ENCODE measurements around the gene MKRN1. TPM values are rescaled to one million over a fixed set of nuclear protein-coding genes. Genes with fewer than 3 reads are reported as not detected.
A peak's percentile ranks its signal among the peaks of the same experiment; 100 is the strongest.
"Not testable (repeated sequence)": the region's sequence is repeated elsewhere in the genome, so short reads cannot be mapped to it uniquely, and the experiment has no call there.

Gene MKRN1
- total RNA-seq, 1 experiment from 2014 or later: 55.5 TPM

GRCh38 chr7:140484951-140485499 lies 5.7 kb upstream of the MKRN1 start:
- DNase-seq (ENCODE audit: low read depth): no peak

- DNase-seq (ENCODE audit: low read depth): no peak
These were observed 5.2 kb upstream of the MKRN1 start for GRCh38 chr7:140484479-140484878.

GRCh38 chr7:140479739-140480084 lies 407 bp upstream of the MKRN1 start:
- no peak for DNase-seq (ENCODE audit: low read depth)

GRCh38 chr7:140478246-140479061 lies 851 bp downstream of the MKRN1 start:
- peak; percentile 47 for DNase-seq (ENCODE audit: low read depth)

- no peak for DNase-seq (ENCODE audit: low read depth)
These were observed 2.5 kb downstream of the MKRN1 start for GRCh38 chr7:140476698-140477261.

- DNase-seq (ENCODE audit: low read depth): peak; percentile 7
These were observed 3.5 kb downstream of the MKRN1 start for GRCh38 chr7:140475747-140476333.

- no peak for DNase-seq (ENCODE audit: low read depth)
These were observed 16.2 kb downstream of the MKRN1 start for GRCh38 chr7:140463111-140463510.

GRCh38 chr7:140458916-140459315 lies 20.4 kb downstream of the MKRN1 start:
- no peak for DNase-seq (ENCODE audit: low read depth)

- DNase-seq (ENCODE audit: low read depth): no peak
These were observed 21.1 kb downstream of the MKRN1 start for GRCh38 chr7:140458201-140458600.

- no peak for DNase-seq (ENCODE audit: low read depth)
These were observed 22.7 kb downstream of the MKRN1 start for GRCh38 chr7:140456551-140457051.

GRCh38 chr7:140455743-140456142 lies 23.6 kb downstream of the MKRN1 start:
- no peak for DNase-seq (ENCODE audit: low read depth)

GRCh38 chr7:140454657-140455015 lies 24.7 kb downstream of the MKRN1 start:
- DNase-seq (ENCODE audit: low read depth): no peak

GRCh38 chr7:140453785-140454656 lies 25.3 kb downstream of the MKRN1 start:
- not testable (repeated sequence) for DNase-seq (ENCODE audit: low read depth)

- DNase-seq (ENCODE audit: low read depth): no peak
These were observed 26.0 kb downstream of the MKRN1 start for GRCh38 chr7:140453273-140453672.

- DNase-seq (ENCODE audit: low read depth): no peak
These were observed 27.6 kb downstream of the MKRN1 start for GRCh38 chr7:140451716-140452115.

- DNase-seq (ENCODE audit: low read depth): no peak
These were observed 30.4 kb downstream of the MKRN1 start for GRCh38 chr7:140448781-140449480.

- DNase-seq (ENCODE audit: low read depth): no peak
These were observed 31.5 kb downstream of the MKRN1 start for GRCh38 chr7:140447841-140448240.

- no peak for DNase-seq (ENCODE audit: low read depth)
These were observed 32.8 kb downstream of the MKRN1 start for GRCh38 chr7:140446467-140446866.

GRCh38 chr7:140441519-140441918 lies 37.8 kb downstream of the MKRN1 start:
- no peak for DNase-seq (ENCODE audit: low read depth)

- no peak for DNase-seq (ENCODE audit: low read depth)
These were observed 38.7 kb downstream of the MKRN1 start for GRCh38 chr7:140440593-140440992.

GRCh38 chr7:140439359-140439758 lies 39.9 kb downstream of the MKRN1 start:
- DNase-seq (ENCODE audit: low read depth): no peak

Measured in Daoy (cell line).